ENCODE measurements around the gene PODXL2. TPM values are rescaled to one million over a fixed set of nuclear protein-coding genes. Genes with fewer than 3 reads are reported as not detected.

PODXL2 gene
- total RNA-seq, 3 donors from 2014 or later (not counting 1 experiment from before 2014, with no cell fraction given) = 2.2 to 3.5 (median 2.7) TPM

GRCh38 chr3:127692501-127693335 lies 63.7 kb downstream of the PODXL2 start:
- DNase-seq (no peak), ATAC-seq (no peak)
- no peaks in the 10 kb centered on the region for H3K27me3 ChIP-seq (ENCODE audit: control insufficient read depth, insufficient read depth, low read length)
- H3K4me3 ChIP-seq (ENCODE audit: low read length) = no peak overlapping the region
- H3K27ac Mint-ChIP-seq = no peak overlapping the region
- H3K9me3 ChIP-seq (ENCODE audit: control insufficient read depth, insufficient read depth, low read length) = no peaks in the 10 kb centered on the region
- H3K36me3 Mint-ChIP-seq = no peaks in the 10 kb centered on the region
- H3K36me3 ChIP-seq (ENCODE audit: control insufficient read depth, insufficient read depth, low read length) = no peaks in the 10 kb centered on the region
- no peak for TF ChIP-seq CTCF (IDR thresholded peaks at IDR 0.05)
- no peak overlapping the region for H3K4me3 Mint-ChIP-seq
- no peaks in the 10 kb centered on the region for H3K9me3 Mint-ChIP-seq
- WGBS (ENCODE audit: insufficient coverage) = 89% methylated on average over 21 of the region's 21 CpGs
- H3K4me1 ChIP-seq (ENCODE audit: control insufficient read depth, insufficient read depth, low read length) = peaks cover 14% of the 10 kb centered on the region
- no peak overlapping the region for H3K27ac ChIP-seq (ENCODE audit: low read length)
- peaks cover 0 to 5% of the 10 kb centered on the region in 2 donors for H3K4me1 Mint-ChIP-seq
- intact Hi-C loops (cut with micrococcal nuclease) = loop anchor here (5.0 kb wide), 1 partner anchor 115 kb away; no protein-coding TSS in a partner anchor
- no peaks in the 10 kb centered on the region for H3K27me3 Mint-ChIP-seq (ENCODE audit: low read depth in 2 of 2)

- Mint-ChIP-seq H3K36me3 (no peaks in the 10 kb centered on the region), H3K27me3 (ENCODE audit: low read depth in 2 of 2) (no peaks in the 10 kb centered on the region), H3K9me3 (no peaks in the 10 kb centered on the region), H3K4me3 (no peak overlapping the region), H3K27ac (no peak overlapping the region), H3K4me1 (peaks cover 0 to 5% of the 10 kb centered on the region in 2 donors)
- H3K9me3 ChIP-seq (ENCODE audit: control insufficient read depth, insufficient read depth, low read length) = no peaks in the 10 kb centered on the region
- no peak overlapping the region for H3K27ac ChIP-seq (ENCODE audit: low read length)
- DNase-seq = no peak
- no peaks in the 10 kb centered on the region for H3K36me3 ChIP-seq (ENCODE audit: control insufficient read depth, insufficient read depth, low read length)
- 83% methylated on average over 7 of the region's 7 CpGs for whole genome bisulfite sequencing (ENCODE audit: insufficient coverage)
- no peaks in the 10 kb centered on the region for H3K27me3 ChIP-seq (ENCODE audit: control insufficient read depth, insufficient read depth, low read length)
- no peak overlapping the region for H3K4me3 ChIP-seq (ENCODE audit: low read length)
- intact Hi-C loops (cut with micrococcal nuclease) = loop anchor here (5.0 kb wide), 1 partner anchor 116 kb away; no protein-coding TSS in a partner anchor
- H3K4me1 ChIP-seq (ENCODE audit: control insufficient read depth, insufficient read depth, low read length) = peaks cover 17% of the 10 kb centered on the region
- ATAC-seq = no peak
- TF ChIP-seq CTCF (IDR thresholded peaks at IDR 0.05) = no peak
These were observed 64.4 kb downstream of the PODXL2 start for GRCh38 chr3:127693336-127693843.

GRCh38 chr3:127694467-127695215 lies 65.7 kb downstream of the PODXL2 start:
- H3K4me1 Mint-ChIP-seq = peaks cover 0 to 5% of the 10 kb centered on the region in 2 donors
- H3K27ac Mint-ChIP-seq = no peak overlapping the region
- TF ChIP-seq CTCF (IDR thresholded peaks at IDR 0.05) = no peak
- no peaks in the 10 kb centered on the region for H3K36me3 ChIP-seq (ENCODE audit: control insufficient read depth, insufficient read depth, low read length)
- H3K9me3 ChIP-seq (ENCODE audit: control insufficient read depth, insufficient read depth, low read length) = no peaks in the 10 kb centered on the region
- H3K27ac ChIP-seq (ENCODE audit: low read length) = no peak overlapping the region
- no peaks in the 10 kb centered on the region for H3K36me3 Mint-ChIP-seq
- no peak overlapping the region for H3K4me3 ChIP-seq (ENCODE audit: low read length)
- H3K27me3 Mint-ChIP-seq (ENCODE audit: low read depth in 2 of 2) = no peaks in the 10 kb centered on the region
- 82% methylated on average over 17 of the region's 17 CpGs for WGBS (ENCODE audit: insufficient coverage)
- H3K4me3 Mint-ChIP-seq = no peak overlapping the region
- no peaks in the 10 kb centered on the region for H3K9me3 Mint-ChIP-seq
- H3K4me1 ChIP-seq (ENCODE audit: control insufficient read depth, insufficient read depth, low read length) = peaks cover 17% of the 10 kb centered on the region
- ATAC-seq (peak; percentile 49 to 59 (median 57)), DNase-seq (peak in 1 of 2 donors; percentile 70)
- no peaks in the 10 kb centered on the region for H3K27me3 ChIP-seq (ENCODE audit: control insufficient read depth, insufficient read depth, low read length)
- intact Hi-C loops (cut with micrococcal nuclease) = loop anchor here (5.0 kb wide), 1 partner anchor 117 kb away; no protein-coding TSS in a partner anchor
